ENCODE results near the gene TRAM2. TPM values are rescaled to one million over a fixed set of nuclear protein-coding genes. Genes with fewer than 3 reads are reported as not detected.

Gene TRAM2
- total and polyA plus RNA-seq, 7 donors, result 2.1 to 5.7 (median 4.3) TPM

- 78 to 80% (median 78%) methylated on average over 3 of the region's 3 CpGs for WGBS, 3 donors
- no peaks in the 10 kb centered on the region for H3K27me3 ChIP-seq (ENCODE audit: insufficient read depth in 3 of 3, low read length in 2 of 3)
- no peak for ATAC-seq
- no peak for TF ChIP-seq CTCF (IDR thresholded peaks at IDR 0.05)
- no peak overlapping the region for H3K4me3 ChIP-seq
- H3K27ac ChIP-seq, result no peak overlapping the region
- intact Hi-C loops (cut with DNase I), result no loop called here
- H3K36me3 ChIP-seq (ENCODE audit: insufficient read depth in 1 of 2, low read depth in 1 of 2), result no peaks in the 10 kb centered on the region
- H3K9me3 ChIP-seq, result no peaks in the 10 kb centered on the region
- DNase-seq, result no peak
- peaks cover 20% of the 10 kb centered on the region for H3K4me1 ChIP-seq
Observed at GRCh38 chr6:52540286-52540902, 36.5 kb downstream of the TRAM2 start.

- Histone ChIP-seq H3K4me1 (peaks cover 17% of the 10 kb centered on the region), H3K27me3 (ENCODE audit: insufficient read depth in 3 of 3, low read length in 2 of 3) (no peaks in the 10 kb centered on the region), H3K9me3 (no peaks in the 10 kb centered on the region), H3K4me3 (no peak overlapping the region), H3K36me3 (ENCODE audit: insufficient read depth in 1 of 2, low read depth in 1 of 2) (peaks cover 0 to 7% of the 10 kb centered on the region in 2 donors), H3K27ac (no peak overlapping the region)
- 72 to 90% (median 75%) methylated on average over 6 of the region's 6 CpGs for WGBS, 3 donors
- intact Hi-C loops (cut with DNase I), result no loop called here
- ATAC-seq, result no peak
- no peak for TF ChIP-seq CTCF (IDR thresholded peaks at IDR 0.05)
- DNase-seq, result no peak
Observed at GRCh38 chr6:52539607-52540006, 37.3 kb downstream of the TRAM2 start.

GRCh38 chr6:52538901-52539354 lies 37.9 kb downstream of the TRAM2 start:
- WGBS, 3 donors, result 82 to 87% (median 86%) methylated on average over 5 of the region's 5 CpGs
- Histone ChIP-seq H3K27ac (no peak overlapping the region), H3K27me3 (ENCODE audit: insufficient read depth in 3 of 3, low read length in 2 of 3) (no peaks in the 10 kb centered on the region), H3K9me3 (no peaks in the 10 kb centered on the region), H3K4me1 (peaks cover 10% of the 10 kb centered on the region), H3K36me3 (ENCODE audit: insufficient read depth in 1 of 2, low read depth in 1 of 2) (peaks cover 0 to 7% of the 10 kb centered on the region in 2 donors), H3K4me3 (no peak overlapping the region)
- ATAC-seq (no peak), DNase-seq (no peak)
- no peak for TF ChIP-seq CTCF (IDR thresholded peaks at IDR 0.05)
- intact Hi-C loops (cut with DNase I), result no loop called here

GRCh38 chr6:52538252-52538900 lies 38.5 kb downstream of the TRAM2 start:
- no peak for DNase-seq
- no peaks in the 10 kb centered on the region for H3K9me3 ChIP-seq
- H3K36me3 ChIP-seq (ENCODE audit: insufficient read depth in 1 of 2, low read depth in 1 of 2), result peaks cover 0 to 7% of the 10 kb centered on the region in 2 donors
- H3K27me3 ChIP-seq (ENCODE audit: insufficient read depth in 3 of 3, low read length in 2 of 3), result no peaks in the 10 kb centered on the region
- intact Hi-C loops (cut with DNase I), result no loop called here
- ATAC-seq, result no peak
- no peak overlapping the region for H3K4me3 ChIP-seq
- H3K27ac ChIP-seq, result no peak overlapping the region
- no peak for TF ChIP-seq CTCF (IDR thresholded peaks at IDR 0.05)
- peaks cover 7% of the 10 kb centered on the region for H3K4me1 ChIP-seq
- WGBS, 3 donors, result 87 to 92% (median 89%) methylated on average over 5 of the region's 5 CpGs
